GM21423 (cell line): ENCODE data around the gene BEND6.

Source experiments
- ATAC-seq: cut with Tn5 transposase; IDR thresholded peaks from one replicate; pipeline ENCODE4 v1.9.1; 2021; ENCODE audit warnings: mild to moderate bottlenecking, moderate library complexity; ENCODE audit not compliant: unreplicated experiment

BEND6 gene

DNA sequence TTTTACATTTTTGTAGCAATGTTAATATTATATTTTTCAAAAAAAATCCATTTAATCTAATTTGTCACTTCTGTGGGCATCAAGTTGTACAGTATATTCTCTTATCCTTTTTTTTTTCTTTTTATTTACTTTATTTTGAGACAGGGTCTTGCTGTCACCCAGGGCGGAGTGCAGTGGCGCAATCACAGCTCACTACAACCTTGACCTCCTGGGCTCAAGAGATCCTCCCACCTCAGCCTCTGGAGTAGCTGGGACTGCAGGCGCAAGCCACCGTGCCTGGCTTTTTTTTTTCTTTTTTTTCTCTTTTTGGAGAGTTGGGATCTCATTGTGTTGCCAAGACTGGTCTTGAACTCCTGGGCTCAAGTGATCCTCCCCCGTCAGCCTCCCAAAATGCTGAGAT is 14.4 kb upstream of the BEND6 start:
- no peak for ATAC-seq

DNA sequence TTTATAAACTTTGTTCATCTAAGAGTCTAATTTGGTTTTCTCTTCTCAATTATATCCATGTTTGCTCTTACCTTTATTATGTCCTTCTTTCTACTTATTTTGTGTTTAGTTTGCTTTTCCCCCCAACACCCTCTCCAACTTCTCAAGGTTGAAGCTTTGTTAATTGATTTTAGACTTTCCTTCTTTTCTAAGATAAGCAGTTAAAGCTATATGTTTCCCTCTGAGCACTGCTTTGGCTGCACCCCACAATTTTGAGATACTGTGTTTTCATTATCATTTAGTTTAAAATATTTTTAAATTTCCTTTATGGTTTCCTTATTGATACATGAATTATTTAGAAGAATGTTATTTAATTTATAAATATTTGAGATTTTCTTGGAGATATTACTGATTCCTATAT is 13.9 kb upstream of the BEND6 start:
- no peak for ATAC-seq

DNA sequence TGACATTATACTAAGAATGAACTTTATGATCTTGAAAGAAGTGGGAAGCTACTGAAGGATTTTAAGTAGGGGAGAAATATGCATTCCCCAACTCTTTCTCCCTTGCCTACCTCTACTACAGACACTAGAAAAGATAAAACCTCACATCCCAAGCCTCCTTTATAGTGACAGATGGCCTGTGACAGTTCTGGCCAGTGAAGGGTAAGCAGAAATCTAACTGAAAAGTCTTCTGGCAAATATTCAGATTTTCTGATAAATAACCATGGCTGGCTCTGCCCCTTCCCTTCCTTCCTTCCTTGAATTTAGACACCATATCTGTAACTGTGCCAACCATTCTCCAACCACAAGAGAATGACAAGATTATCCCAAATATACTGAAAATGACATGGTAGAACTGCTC is 10.2 kb upstream of the BEND6 start:
- ATAC-seq = no peak

GRCh38 chr6:56946368-56946767 is 8.5 kb upstream of the BEND6 start:
- ATAC-seq = no peak

DNA sequence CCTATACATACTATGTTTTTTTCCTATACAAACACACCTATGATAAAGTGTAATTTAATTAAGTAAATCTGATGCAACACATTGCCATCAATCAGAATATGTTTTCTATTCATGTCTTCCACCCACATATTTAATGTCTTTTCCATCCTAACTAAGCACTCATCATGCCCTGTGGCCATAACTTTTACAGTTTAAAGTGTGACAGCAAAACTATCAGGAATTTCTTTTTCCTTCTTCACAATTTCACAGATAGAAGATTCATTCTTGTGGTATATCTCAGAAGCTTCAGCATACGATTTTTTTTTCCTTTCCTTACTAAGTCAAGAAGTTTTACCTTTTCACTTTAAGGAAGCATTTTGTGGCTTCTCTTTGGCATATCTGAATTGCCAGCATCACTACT is 7.0 kb upstream of the BEND6 start:
- ATAC-seq = no peak

- ATAC-seq = no peak
These were observed 5.6 kb upstream of the BEND6 start for GRCh38 chr6:56949265-56949664.

GRCh38 chr6:56949925-56950495 is 4.9 kb upstream of the BEND6 start:
- no peak for ATAC-seq

DNA sequence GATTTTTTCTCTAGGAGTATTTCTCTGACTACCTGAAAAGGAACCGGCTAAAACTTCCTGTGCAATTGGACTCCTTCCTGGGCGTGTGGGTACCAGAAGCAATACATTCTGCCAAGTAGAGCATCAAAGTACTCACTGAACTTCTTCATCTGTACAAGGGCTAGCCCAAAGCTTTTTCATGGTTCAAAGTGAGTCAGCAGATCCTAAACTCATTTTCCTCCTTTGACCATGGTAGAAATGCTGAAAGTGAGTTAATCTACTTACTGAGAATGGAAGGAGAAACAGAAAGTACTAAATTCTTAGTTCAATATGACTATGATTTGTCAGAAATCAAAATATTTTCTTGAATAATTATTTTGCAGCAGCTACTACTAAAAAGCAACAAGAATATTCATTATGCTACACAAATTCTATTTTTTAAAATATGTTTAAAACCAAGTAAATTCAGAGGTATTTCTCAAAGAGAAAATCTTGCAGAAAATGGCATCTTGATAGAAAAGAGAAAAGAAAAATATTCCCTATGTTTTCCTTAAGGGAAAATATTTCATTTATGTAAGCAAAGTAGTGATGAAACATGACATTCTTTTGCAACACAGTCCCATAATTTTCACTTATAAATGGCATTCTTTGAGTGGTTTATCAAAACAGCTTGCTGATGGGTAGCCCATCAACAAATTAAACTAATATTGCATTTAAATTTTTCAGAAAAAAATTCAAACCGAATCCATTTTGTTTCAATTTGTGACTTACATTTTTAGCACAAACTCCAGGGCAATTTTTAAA is 3.7 kb upstream of the BEND6 start:
- no peak for ATAC-seq

GRCh38 chr6:56953597-56954402 is 1.1 kb upstream of the BEND6 start:
- ATAC-seq = no peak

- ATAC-seq = peak; percentile 58
These were observed 556 bp downstream of the BEND6 start for GRCh38 chr6:56955171-56956155.

- ATAC-seq = no peak
These were observed 1.6 kb downstream of the BEND6 start for GRCh38 chr6:56956491-56956890.

GRCh38 chr6:56957856-56958255 is 2.9 kb downstream of the BEND6 start:
- ATAC-seq = no peak

DNA sequence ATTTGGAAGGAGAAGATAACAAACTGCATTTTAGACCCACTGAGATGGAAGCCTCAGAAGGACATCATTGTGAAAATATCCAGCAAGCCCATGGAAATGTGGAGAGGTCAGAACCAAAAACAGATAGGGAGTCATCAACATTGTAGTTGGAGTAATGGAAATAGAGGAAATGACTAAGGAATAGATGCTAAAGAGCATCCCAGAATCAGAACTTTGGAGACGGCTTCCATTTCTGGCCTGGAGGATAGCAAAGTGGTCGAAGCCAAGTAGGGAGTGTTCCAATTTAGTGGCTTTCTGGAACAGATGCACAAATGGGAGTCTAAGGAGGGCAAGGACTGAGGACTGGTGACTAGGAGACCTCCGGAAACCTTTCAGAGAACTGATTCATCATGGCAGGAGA is 3.6 kb downstream of the BEND6 start:
- ATAC-seq = no peak

DNA sequence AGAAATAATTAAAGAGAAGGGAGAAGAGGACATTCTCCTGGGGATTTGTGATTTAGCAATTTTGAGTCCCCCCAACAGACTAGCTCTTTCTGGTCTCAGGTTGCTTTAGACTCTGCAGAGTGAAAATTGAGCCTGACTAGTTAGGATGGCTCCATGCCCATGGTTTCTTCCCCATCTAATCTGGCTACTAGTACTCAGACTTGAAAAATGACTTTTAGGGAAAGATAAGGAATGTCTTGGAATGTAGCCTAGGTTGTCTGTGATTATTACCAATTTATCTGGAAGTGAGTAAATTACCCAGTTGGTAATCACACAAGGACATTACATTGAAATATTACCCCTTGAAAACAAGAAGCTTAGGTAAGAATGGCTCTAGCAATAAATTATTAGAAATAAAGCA is 4.2 kb downstream of the BEND6 start:
- no peak for ATAC-seq

GRCh38 chr6:56959938-56960337 is 5.0 kb downstream of the BEND6 start:
- no peak for ATAC-seq

GRCh38 chr6:56961151-56961550 is 6.2 kb downstream of the BEND6 start:
- no peak for ATAC-seq

DNA sequence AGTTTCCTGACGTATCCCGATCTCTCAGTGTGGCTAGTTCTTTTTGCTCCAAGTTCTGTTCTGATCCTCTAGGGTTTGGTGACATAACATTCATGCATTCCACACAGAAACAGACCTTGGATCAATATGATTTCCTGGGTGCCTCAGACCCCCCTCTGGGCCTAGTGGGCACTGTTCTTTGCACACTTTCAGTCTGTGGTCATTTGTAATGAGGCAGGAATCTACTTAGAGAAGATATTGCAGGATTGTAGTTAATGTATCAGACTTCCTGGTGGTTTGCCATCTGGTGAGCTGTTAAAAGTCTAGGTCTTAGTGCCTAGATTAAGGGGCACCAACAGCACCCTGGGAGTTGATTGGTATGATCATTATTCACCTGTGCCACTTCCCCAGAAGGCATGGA is 7.5 kb downstream of the BEND6 start:
- ATAC-seq = no peak

DNA sequence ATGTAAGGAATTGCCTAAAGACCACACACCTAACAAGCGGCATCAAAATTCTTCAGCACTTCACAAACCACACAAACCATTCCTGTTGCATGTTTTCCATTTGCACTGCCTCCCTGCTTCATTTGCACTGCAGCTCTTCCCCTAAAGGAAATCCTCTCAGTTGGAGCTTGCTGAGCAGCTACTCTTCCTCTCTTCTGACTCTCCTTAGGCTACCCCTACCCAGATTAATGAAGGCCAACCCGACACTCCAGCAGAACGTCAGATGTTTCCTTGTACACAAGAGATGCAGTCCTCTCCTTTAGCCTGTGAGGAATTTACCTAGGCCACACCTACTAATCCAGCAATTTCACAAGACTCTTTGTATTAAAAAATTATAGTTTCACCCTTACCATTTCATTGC is 8.1 kb downstream of the BEND6 start:
- no peak for ATAC-seq

DNA sequence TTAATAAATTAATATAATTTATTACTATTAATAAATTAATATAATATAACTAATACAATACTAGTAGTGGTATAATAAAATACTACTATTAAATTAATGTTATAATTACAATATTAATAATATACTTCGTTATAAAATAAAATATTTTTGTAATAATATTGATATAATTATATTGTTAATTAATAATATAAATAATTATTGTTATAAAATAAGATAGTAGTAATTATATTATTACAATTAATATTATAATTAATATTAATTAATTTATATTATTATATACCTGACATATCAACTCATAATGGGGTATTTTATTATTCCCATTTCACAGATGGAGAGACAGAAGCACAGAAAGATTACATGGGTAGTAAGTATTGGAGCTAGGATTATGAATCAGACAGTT is 8.9 kb downstream of the BEND6 start:
- ATAC-seq = no peak

DNA sequence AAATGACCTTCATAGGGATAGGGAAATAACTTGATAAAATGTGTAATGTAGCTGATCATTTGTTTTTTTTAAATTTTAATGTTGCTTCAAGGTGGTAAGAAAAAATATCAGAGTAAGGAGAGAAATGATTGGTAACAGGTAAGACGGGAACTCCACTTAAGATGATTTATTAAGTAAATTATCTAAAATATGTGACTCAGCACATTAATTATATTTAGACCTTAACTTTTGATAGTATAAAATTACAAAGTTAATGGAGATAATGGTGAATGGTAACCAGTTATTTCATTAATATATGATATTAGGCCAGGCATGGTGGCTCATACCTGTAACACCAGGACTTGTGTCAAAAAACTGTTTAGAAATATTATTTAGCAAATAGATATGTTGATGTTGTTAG is 10.2 kb downstream of the BEND6 start:
- ATAC-seq = no peak

DNA sequence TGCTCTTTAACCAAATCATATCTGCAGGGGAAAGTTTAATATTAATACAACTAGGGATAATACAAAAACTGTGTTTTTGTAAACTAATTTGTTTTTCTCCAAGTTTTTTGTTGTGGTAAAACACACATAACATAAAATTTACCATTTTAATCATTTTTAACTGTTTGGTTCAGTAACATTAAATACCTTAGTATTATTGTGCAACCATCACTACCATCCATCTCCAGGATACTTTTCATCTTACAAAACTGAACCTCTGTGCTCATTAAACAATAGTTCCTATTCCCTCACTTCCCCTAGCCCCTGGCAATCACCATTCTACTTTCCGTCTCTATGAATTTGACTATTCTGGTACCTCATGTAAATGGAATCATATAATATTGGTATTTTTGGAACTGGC is 15.9 kb downstream of the BEND6 start:
- ATAC-seq = no peak
